Stimulated activated CD8-positive, alpha-beta memory T cell treated with anti-CD3 and anti-CD28 coated beads, Interleukin-7, amount 100 ng/mL, for 4 hours (primary cell): ENCODE results near the gene FLNA.
A peak's percentile ranks its signal among the peaks of the same experiment; 100 is the strongest.
"Not testable (repeated sequence)": the region's sequence is repeated elsewhere in the genome, so short reads cannot be mapped to it uniquely, and the experiment has no call there.

Source experiments
- DNase-seq, 2 donors: peaks; one replicate each; pipeline ENCODE4 v3.0.0-alpha.2; 2020; ENCODE audit warnings: low read depth in 2 of 2

FLNA gene

DNA sequence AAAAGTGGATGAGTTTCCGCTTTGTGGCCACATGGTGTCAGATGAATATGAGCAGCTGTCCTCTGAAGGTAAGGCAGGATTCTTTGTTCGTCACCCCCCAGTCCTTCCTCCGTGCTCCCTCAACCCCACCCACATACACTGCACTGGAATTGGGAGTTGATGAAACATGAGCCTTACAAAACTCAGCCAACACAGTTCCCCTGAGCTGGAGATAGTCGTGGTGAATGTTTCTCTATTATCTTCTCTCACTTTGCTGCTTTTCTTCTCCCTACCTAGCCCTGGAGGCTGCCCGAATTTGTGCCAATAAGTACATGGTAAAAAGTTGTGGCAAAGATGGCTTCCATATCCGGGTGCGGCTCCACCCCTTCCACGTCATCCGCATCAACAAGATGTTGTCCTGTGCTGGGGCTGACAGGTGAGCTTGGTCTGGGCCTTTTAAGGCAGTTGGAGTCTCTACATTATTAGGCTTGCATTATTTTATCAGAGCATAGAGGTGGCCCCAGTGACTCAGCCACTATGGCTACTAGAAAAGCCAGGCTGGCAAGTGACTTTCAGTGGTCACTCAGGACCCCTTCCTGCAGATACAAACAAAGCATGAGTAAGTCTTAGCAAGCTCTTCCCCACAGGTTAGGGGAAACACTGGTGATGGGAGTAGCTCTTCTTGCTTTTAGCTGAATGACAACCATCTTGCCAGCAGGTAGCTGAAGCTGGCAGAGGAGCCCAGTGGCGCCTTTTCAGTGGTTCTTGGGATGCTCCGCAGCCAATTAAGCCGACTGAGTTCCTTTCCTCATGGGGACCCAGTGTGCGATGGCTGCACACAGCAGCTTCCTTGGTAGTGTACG is 25.3 kb upstream of the FLNA start:
- no peak for DNase-seq

GRCh38 chrX:154398668-154399526 is 24.5 kb upstream of the FLNA start:
- DNase-seq = peak; percentile 66 to 73

GRCh38 chrX:154397888-154398667 is 23.6 kb upstream of the FLNA start, which contains the start of gene RPL10:
Gene RPL10, plus strand, starts transcription at chrX:154398377. Its CDS starts 143 bp downstream, at chrX:154398520.
- DNase-seq = peak; percentile 85

- peak; percentile 31 to 68 for DNase-seq
These were observed 22.8 kb upstream of the FLNA start for GRCh38 chrX:154396973-154397887.

- not testable (repeated sequence) for DNase-seq
These were observed 21.9 kb upstream of the FLNA start for GRCh38 chrX:154396363-154396762.

GRCh38 chrX:154389812-154390747 is 15.6 kb upstream of the FLNA start:
- DNase-seq = not testable (repeated sequence)

DNA sequence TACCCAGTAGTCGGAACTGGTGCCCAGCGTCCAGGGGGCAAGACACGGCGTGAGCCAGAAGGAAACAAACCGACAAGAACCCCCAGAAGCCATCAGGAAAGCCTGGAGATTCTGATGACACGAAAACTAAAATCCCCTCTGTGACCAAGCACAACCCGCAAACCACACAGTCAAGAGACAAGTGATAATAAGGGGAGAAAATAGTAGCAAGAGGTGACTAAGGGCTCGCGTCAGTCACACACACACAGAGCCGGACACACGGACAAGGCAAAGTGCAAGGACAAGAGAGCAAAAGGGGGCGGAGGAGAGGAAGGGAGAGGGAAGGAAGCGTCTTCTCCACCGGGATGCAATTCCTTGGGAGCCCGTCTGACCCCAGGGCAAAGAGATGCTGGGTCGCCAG is 14.2 kb upstream of the FLNA start:
- DNase-seq = not testable (repeated sequence)

- DNase-seq = not testable (repeated sequence)
These were observed 13.7 kb upstream of the FLNA start for GRCh38 chrX:154388094-154388493.

DNA sequence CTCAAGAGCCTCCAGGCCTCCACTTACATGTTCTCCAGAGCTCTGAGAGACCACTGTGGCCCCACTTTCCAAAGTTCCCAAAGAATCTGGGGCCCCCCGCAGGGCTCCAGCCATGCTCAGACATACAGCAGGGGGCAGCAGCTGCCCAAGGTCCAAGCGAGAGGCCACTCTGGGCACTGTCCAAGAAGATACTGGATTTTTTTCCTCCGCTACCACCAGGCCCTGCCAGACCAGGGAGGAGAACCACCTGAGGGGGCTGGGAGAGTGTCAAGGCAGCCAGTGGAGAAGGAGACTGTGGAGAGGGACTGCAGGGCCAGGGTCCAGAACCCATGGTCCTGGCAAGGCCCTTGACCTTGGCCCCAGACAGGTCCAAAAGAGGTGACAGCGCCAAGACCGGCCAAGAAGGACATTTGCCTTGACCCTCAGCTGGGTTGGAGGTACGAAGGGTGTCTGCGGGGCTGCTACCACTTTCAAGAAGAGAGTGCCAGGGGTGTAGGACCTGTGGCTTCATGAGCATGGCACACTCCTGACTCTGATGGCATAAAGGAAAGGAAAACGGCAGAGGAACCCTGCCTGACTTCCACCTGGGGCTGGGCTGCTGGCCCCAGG is 10.0 kb upstream of the FLNA start:
- no peak for DNase-seq

DNA sequence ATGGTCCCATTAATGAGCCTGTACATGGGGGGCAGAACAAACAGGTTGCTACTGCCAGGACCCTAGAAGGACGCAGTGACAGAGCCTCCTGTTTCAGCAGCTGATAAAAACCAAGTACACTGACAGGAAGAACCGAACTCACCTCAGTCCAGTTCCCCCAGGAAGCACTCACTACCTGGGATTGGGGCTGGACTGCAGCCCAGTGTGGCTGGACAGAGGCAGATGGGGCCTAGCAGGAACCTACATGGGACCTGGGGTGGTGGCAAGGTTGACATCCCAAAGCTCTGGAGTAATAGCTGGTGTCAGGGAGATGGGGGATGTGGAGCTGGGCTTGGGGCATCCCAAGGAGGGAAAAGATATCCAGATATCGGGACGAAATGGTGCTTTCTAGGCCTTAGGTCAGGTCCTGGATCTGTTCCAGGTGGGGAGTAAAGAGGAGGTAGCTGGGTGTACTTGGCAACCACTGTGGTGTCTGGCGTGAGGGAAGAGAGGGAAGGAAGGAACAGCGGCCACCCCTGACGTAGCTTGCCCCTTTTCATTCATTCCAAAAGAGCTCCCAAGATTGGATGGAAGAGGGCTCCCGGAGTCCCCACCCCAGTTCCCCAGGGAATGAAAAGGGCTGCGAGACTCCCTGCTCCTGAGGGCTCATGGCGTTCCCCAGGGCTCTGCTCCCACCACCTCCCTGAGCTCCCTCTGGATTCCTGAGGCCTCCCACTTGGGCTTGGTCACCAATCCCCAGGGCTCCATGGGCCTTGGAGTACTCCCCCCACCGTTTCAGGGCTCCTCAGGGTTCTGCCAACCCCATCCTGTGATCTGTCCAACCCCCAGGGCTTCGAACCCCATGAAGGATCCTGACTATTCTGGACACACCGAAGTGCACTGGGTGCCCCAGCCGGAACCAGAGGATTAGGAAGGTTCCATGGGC is 9.2 kb upstream of the FLNA start:
- DNase-seq = no peak

DNA sequence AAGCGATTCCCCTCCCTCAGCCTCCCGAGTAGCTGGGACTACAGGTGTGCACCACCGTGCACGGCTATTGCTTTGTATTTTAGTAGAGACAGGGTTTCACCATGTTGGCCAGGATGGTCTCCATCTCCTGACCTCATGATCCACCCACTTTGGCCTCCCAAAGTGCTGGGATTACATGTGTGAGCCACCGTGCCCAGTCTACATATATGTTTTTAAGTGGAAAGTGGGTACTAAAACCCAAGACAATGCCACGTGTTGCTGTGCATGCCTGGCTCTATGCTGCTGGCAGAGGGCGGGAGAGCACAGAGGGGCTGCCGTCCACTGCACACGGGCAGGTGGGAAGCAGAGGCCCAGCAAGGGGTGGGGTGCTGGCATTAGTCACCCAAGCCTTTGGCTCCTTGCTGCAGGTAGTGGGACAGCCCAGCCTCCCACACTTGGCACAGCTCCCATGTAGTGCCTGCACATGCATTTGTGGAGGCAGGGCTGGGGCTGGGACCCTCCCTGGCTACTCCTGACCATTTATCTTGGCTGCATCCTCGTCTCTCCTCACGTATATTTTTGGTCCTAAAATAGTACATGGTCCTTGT is 8.1 kb upstream of the FLNA start:
- DNase-seq = no peak

- DNase-seq = no peak
These were observed 6.8 kb upstream of the FLNA start for GRCh38 chrX:154381271-154381670.

DNA sequence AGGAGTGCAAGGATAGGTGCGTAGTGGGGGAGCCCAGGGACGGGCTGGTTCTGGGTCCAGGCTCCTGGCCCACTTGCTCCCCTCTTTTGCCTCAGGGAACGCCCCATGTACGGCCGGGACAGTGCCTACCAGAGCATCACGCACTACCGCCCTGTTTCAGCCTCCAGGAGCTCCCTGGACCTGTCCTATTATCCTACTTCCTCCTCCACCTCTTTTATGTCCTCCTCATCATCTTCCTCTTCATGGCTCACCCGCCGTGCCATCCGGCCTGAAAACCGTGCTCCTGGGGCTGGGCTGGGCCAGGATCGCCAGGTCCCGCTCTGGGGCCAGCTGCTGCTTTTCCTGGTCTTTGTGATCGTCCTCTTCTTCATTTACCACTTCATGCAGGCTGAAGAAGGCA is 6.4 kb upstream of the FLNA start:
- no peak for DNase-seq

GRCh38 chrX:154380153-154380552 is 5.7 kb upstream of the FLNA start:
- DNase-seq = no peak

DNA sequence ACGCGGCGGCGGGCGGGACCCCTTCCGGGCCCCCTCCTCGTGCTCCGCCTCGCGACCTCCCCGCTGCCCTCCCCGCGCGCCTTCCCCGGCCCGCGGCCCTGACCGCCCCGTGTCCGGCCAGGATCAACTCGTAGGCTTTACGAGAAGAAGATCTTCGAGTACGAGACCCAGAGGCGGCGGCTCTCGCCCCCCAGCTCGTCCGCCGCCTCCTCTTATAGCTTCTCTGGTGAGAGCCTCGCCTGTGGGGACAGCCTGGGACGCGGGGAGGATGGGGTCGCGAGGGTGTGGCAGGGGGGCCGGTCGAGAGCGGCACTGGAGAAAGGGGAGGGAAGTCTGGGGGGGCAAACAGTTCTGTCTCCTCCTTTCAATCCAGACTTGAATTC is 5.1 kb upstream of the FLNA start:
- no peak for DNase-seq

GRCh38 chrX:154378799-154379568 is 4.5 kb upstream of the FLNA start, which contains the start of gene EMD:
Gene EMD, plus strand, starts transcription at chrX:154379295. Its CDS starts 190 bp downstream, at chrX:154379485.
- peak; percentile 93 to 95 for DNase-seq
